Nucleus accumbens (tissue), 56 donors: ENCODE results near the gene DENND1A.
"Not testable (repeated sequence)": the region's sequence is repeated elsewhere in the genome, so short reads cannot be mapped to it uniquely, and the experiment has no call there.

ENCODE experiments used
- DNase-seq, 56 donors: peaks; one replicate each; lab custom pipeline; 2025; lab: John Stamatoyannopoulos, UW

The DENND1A gene

GRCh38 chr9:123923377-123923776 lies 6.5 kb downstream of the DENND1A start:
- DNase-seq = no peak

GRCh38 chr9:123922911-123923310 lies 7.0 kb downstream of the DENND1A start:
- DNase-seq = no peak

- DNase-seq = no peak
Observed at GRCh38 chr9:123922431-123922830, 7.5 kb downstream of the DENND1A start.

GRCh38 chr9:123914517-123915196 lies 15.3 kb downstream of the DENND1A start:
- no peak for DNase-seq

- DNase-seq = no peak
Observed at GRCh38 chr9:123912167-123912897, 17.6 kb downstream of the DENND1A start.

- DNase-seq = no peak
Observed at GRCh38 chr9:123911024-123911423, 18.9 kb downstream of the DENND1A start.

GRCh38 chr9:123909192-123909591 lies 20.7 kb downstream of the DENND1A start:
- DNase-seq = not testable (repeated sequence)

- DNase-seq = not testable (repeated sequence)
Observed at GRCh38 chr9:123903550-123903949, 26.4 kb downstream of the DENND1A start.

- no peak for DNase-seq
Observed at GRCh38 chr9:123894822-123895221, 35.1 kb downstream of the DENND1A start.

- DNase-seq = no peak
Observed at GRCh38 chr9:123893831-123894460, 36.0 kb downstream of the DENND1A start.

- DNase-seq = no peak
Observed at GRCh38 chr9:123893115-123893514, 36.8 kb downstream of the DENND1A start.

- no peak for DNase-seq
Observed at GRCh38 chr9:123887837-123888236, 42.1 kb downstream of the DENND1A start.

GRCh38 chr9:123885834-123886233 lies 44.1 kb downstream of the DENND1A start:
- DNase-seq = not testable (repeated sequence)

- no peak for DNase-seq
Observed at GRCh38 chr9:123883634-123884033, 46.3 kb downstream of the DENND1A start.

- no peak for DNase-seq
Observed at GRCh38 chr9:123881604-123882003, 48.3 kb downstream of the DENND1A start.

- no peak for DNase-seq
Observed at GRCh38 chr9:123880420-123880819, 49.5 kb downstream of the DENND1A start.

- no peak for DNase-seq
Observed at GRCh38 chr9:123876750-123877149, 53.2 kb downstream of the DENND1A start.

- DNase-seq = no peak
Observed at GRCh38 chr9:123872710-123873109, 57.2 kb downstream of the DENND1A start.

- peak in 37 of 56 donors; percentile 1 to 70 (median 17) for DNase-seq
Observed at GRCh38 chr9:123871781-123872180, 58.1 kb downstream of the DENND1A start.

- DNase-seq = no peak
Observed at GRCh38 chr9:123868002-123868401, 61.9 kb downstream of the DENND1A start.

- DNase-seq = no peak
Observed at GRCh38 chr9:123867034-123867433, 62.9 kb downstream of the DENND1A start.

GRCh38 chr9:123866497-123866896 lies 63.4 kb downstream of the DENND1A start:
- DNase-seq = no peak
